Activated CD4-positive, alpha-beta T cell treated with anti-CD3 and anti-CD28 coated beads for 36 hours (primary cell): ENCODE data around the gene EZH1. TPM values are rescaled to one million over a fixed set of nuclear protein-coding genes. Genes with fewer than 3 reads are reported as not detected.

Experiments used
- ATAC-seq: fragments of 200-7000 bp; cut with Tn5 transposase; one replicate; pipeline ENCODE4 v1.10.0; 2021; ENCODE audit warnings: mild to moderate bottlenecking, moderate library complexity
- CTCF ChIA-PET: fragments of 350-600 bp; sonication (Branson Sonifier 250); formaldehyde crosslinking; loops from one replicate; lab custom pipeline; 2021; ENCODE audit warnings: antibody characterized with exemption; lab: Charles Lee
- POLR2A ChIA-PET: fragments of 350-600 bp; sonication (Branson Sonifier 250); formaldehyde crosslinking; loops from one replicate; lab custom pipeline; 2021; ENCODE audit warnings: antibody characterized with exemption, inconsistent platforms; lab: Charles Lee
- DNase-seq: peaks from one replicate; pipeline ENCODE4 v3.0.0-alpha.2; 2020
- H3K27ac Mint-ChIP-seq: one replicate; pipeline ENCODE4 v1.8.0; 2021; ENCODE audit warnings: mixed read lengths
- H3K27me3 Mint-ChIP-seq: one replicate; pipeline ENCODE4 v1.8.0; 2021; ENCODE audit warnings: mixed read lengths
- H3K36me3 Mint-ChIP-seq: one replicate; pipeline ENCODE4 v1.8.0; 2021; ENCODE audit warnings: low read depth, mixed read lengths
- H3K4me1 Mint-ChIP-seq: one replicate; pipeline ENCODE4 v1.8.0; 2021; ENCODE audit warnings: mixed read lengths
- H3K4me3 Mint-ChIP-seq: one replicate; pipeline ENCODE4 v1.8.0; 2021; ENCODE audit warnings: mild to moderate bottlenecking, moderate library complexity, mixed read lengths
- H3K9me3 Mint-ChIP-seq: one replicate; pipeline ENCODE4 v1.8.0; 2021; ENCODE audit warnings: low read depth, mixed read lengths
- intact Hi-C, 2 experiments: fragments of 100-400 bp; cut with DNase I in 1 of 2; cut with micrococcal nuclease in 1 of 2; formaldehyde crosslinking; loops; one replicate each; pipeline versions ENCODE4 v1.14.2 to v1.15.1; 2022 to 2024; cut with DNase I, micrococcal nuclease
- total RNA-seq, 2 experiments: library from RNA; stranded (reverse); gene quantifications; one replicate each; pipeline ENCODE4 v1.2.3, GENCODE V29; 2021

EZH1 gene
- total RNA-seq, 2 experiments from 2014 or later: 28.6 to 29.5 TPM

DNA sequence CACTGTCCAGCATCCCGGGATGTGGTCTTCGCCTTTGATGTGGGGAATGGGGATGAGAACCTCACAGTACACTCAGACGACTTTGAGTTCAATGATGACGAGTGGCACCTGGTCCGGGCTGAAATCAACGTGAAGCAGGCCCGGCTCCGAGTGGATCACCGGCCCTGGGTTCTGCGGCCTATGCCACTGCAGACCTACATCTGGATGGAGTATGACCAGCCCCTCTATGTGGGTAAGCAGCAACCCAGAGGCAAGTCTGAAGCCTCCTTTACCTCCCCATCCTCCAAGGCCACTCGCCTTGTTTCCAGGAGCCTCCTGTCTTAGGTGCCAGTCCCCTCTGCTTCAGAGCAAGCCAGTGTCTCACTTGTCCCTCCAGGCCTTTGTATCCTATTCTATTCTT is 52.4 kb downstream of the EZH1 start:
- POLR2A ChIA-PET: no interaction called here
- Mint-ChIP-seq H3K36me3 (no peaks in the 10 kb centered on the region), H3K27me3 (no peaks in the 10 kb centered on the region), H3K4me1 (no peaks in the 10 kb centered on the region), H3K27ac (no peak overlapping the region), H3K9me3 (no peaks in the 10 kb centered on the region), H3K4me3 (no peak overlapping the region)
- no peak for DNase-seq
- CTCF ChIA-PET: interaction anchor here (1.8 kb wide), 1 partner anchor 9 kb away, joined by 5 read pairs; no protein-coding TSS in a partner anchor
- intact Hi-C loops: no loop called here
- ATAC-seq: no peak

- Mint-ChIP-seq H3K4me3 (no peak overlapping the region), H3K4me1 (no peaks in the 10 kb centered on the region), H3K36me3 (no peaks in the 10 kb centered on the region), H3K9me3 (no peaks in the 10 kb centered on the region), H3K27me3 (no peaks in the 10 kb centered on the region), H3K27ac (no peak overlapping the region)
- CTCF ChIA-PET: no interaction called here
- DNase-seq: no peak
- ATAC-seq: no peak
- POLR2A ChIA-PET: no interaction called here
- intact Hi-C loops: no loop called here
Observed at GRCh38 chr17:42691021-42691545, 53.8 kb downstream of the EZH1 start.

DNA sequence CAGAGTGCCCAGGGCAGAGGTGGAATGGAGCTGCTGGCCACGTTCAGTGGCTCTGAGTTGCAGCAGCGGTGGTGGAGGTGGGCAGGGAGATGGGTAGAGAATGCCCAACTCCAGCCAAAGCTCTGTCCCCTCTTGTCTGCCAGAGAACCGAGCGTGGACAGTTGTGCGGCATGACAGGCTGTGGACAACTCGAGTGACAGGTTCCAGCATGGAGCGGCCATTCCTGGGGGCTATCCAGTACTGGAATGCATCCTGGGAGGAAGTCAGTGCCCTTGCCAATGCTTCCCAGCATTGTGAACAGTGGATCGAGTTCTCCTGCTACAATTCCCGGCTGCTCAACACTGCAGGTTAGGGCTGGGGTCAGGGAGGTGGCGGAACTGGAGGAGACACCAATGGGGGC is 54.2 kb downstream of the EZH1 start:
- ATAC-seq (no peak), DNase-seq (no peak)
- intact Hi-C loops: no loop called here
- no peaks in the 10 kb centered on the region for H3K36me3 Mint-ChIP-seq
- POLR2A ChIA-PET: no interaction called here
- CTCF ChIA-PET: no interaction called here
- no peaks in the 10 kb centered on the region for H3K4me1 Mint-ChIP-seq
- H3K9me3 Mint-ChIP-seq: no peaks in the 10 kb centered on the region
- no peak overlapping the region for H3K4me3 Mint-ChIP-seq
- H3K27ac Mint-ChIP-seq: no peak overlapping the region
- H3K27me3 Mint-ChIP-seq: no peaks in the 10 kb centered on the region

- no peak for ATAC-seq
Observed at GRCh38 chr17:42687707-42688320, 57.0 kb downstream of the EZH1 start.

DNA sequence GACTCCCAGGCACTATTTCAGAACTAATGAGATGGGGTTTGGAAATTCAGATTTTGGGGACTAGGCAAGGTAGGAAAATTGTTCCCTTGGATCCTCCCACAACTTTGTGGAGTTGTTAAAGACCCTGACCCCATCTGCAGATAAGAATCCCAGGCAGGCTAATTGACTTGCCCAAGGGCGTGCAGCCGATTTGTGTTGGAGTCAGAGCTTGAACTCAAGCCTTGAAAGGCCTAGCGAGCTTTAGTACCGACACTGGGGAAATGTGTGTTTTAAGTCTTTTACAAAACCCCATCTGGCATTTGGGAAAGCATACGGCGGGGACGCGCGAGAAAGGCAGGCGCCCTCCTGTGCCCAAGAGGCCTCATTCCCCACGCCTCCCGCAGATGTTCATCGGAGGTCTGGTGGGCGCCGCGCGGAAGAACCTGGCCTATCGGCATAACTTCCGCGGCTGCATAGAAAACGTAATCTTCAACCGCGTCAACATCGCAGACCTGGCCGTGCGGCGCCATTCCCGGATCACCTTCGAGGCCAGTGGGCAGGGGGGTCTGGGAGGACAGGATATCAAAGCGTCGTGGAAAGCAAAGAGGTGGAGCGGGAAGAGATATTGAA is 58.2 kb downstream of the EZH1 start:
- ATAC-seq: no peak
- ChIA-PET CTCF (interaction anchor here (0.7 kb wide), 1 partner anchor 38 kb away, joined by 3 read pairs; no protein-coding TSS in a partner anchor), POLR2A (interaction anchor here (0.6 kb wide), 1 partner anchor 498 kb away, joined by 5 read pairs; no protein-coding TSS in a partner anchor)
- Mint-ChIP-seq H3K27me3 (peaks cover 32% of the 10 kb centered on the region), H3K27ac (no peak overlapping the region), H3K36me3 (peaks cover 2% of the 10 kb centered on the region), H3K9me3 (no peaks in the 10 kb centered on the region), H3K4me1 (peaks cover 17% of the 10 kb centered on the region), H3K4me3 (no peak overlapping the region)
- intact Hi-C loops: no loop called here
- DNase-seq: no peak

More at GRCh38 chr17:42687707-42688320, 57.0 kb downstream of the EZH1 start:
- Mint-ChIP-seq H3K9me3 (no peaks in the 10 kb centered on the region), H3K27me3 (peaks cover 22% of the 10 kb centered on the region), H3K27ac (no peak overlapping the region), H3K4me3 (no peak overlapping the region), H3K4me1 (peaks cover 7% of the 10 kb centered on the region), H3K36me3 (peaks cover 2% of the 10 kb centered on the region)
- ChIA-PET POLR2A (no interaction called here), CTCF (no interaction called here)
- no peak for DNase-seq
- intact Hi-C loops: no loop called here

DNA sequence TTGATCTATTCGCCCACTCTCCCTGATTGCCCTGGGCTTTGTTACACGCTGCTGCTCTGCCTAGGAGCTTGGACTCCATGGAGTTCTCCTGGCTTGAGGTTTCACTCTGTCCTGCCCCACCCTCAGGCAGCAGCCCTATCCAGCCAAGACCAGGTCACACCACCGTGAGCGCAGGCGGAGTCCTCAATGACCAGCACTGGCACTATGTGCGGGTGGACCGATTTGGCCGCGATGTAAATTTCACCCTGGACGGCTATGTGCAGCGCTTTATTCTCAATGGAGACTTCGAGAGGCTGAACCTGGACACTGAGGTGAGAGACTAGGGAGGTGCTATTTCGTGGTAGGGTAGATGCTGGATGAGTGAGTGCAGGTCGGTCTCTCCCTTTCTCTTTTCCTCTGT is 59.0 kb downstream of the EZH1 start:
- ATAC-seq: no peak

DNA sequence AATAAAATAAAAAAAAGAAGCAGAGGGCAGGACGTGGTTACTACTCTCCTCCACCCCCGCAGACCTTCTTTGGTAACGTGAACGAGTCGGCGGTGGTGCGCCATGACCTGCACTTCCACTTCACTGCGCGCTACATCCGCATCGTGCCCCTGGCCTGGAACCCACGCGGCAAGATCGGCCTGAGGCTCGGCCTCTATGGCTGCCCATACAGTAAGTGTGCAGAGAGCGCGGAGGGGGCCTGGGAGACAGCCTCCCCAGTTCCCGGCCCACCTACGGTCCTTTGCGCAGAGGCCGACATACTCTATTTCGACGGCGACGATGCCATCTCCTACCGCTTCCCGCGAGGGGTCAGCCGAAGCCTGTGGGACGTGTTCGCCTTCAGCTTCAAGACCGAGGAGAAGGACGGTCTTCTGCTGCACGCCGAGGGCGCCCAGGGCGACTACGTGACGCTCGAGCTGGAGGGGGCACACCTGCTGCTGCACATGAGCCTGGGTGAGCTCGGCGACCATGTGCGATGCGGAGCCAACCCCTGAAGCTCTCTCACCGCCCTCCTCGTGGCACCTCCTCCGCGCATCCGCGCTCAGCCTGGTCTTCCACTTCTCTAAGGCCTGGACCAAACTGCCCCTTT is 59.8 kb downstream of the EZH1 start:
- intact Hi-C loops: no loop called here
- DNase-seq (no peak), ATAC-seq (no peak)
- Mint-ChIP-seq H3K27me3 (peaks cover 40% of the 10 kb centered on the region), H3K27ac (no peak overlapping the region), H3K36me3 (peaks cover 4% of the 10 kb centered on the region), H3K9me3 (no peaks in the 10 kb centered on the region), H3K4me3 (no peak overlapping the region), H3K4me1 (peaks cover 26% of the 10 kb centered on the region)
- ChIA-PET CTCF (interaction anchor here (1.2 to 1.3 kb wide), 2 partner anchors 13 to 23 kb away, joined by 4 read pairs; no protein-coding TSS in a partner anchor), POLR2A (no interaction called here)

More for the DNA sequence above, 59.0 kb downstream of the EZH1 start:
- CTCF ChIA-PET: interaction anchor here (1.3 kb wide), 1 partner anchor 13 kb away, joined by 4 read pairs; no protein-coding TSS in a partner anchor
- intact Hi-C loops: no loop called here
- H3K9me3 Mint-ChIP-seq: no peaks in the 10 kb centered on the region
- H3K4me3 Mint-ChIP-seq: no peak overlapping the region
- no peak overlapping the region for H3K27ac Mint-ChIP-seq
- H3K36me3 Mint-ChIP-seq: peaks cover 4% of the 10 kb centered on the region
- DNase-seq: no peak
- H3K4me1 Mint-ChIP-seq: peaks cover 22% of the 10 kb centered on the region
- peaks cover 37% of the 10 kb centered on the region for H3K27me3 Mint-ChIP-seq
- POLR2A ChIA-PET: no interaction called here

- ChIA-PET CTCF (interaction anchor here (0.6 to 1.8 kb wide), 9 partner anchors 9 to 246 kb away, joined by 3 to 9 read pairs (median 4); partner anchors contain the start of gene PSMC3IP), POLR2A (interaction anchor here (0.6 to 1.0 kb wide), 3 partner anchors 12 to 625 kb away, joined by 3 to 6 read pairs (median 3); no protein-coding TSS in a partner anchor)
- H3K36me3 Mint-ChIP-seq: peaks cover 4% of the 10 kb centered on the region
- intact Hi-C loops: no loop called here
- peaks cover 42% of the 10 kb centered on the region for H3K27me3 Mint-ChIP-seq
- ATAC-seq (no peak), DNase-seq (peak; percentile 36)
- peak overlapping the region; percentile 22 for H3K4me3 Mint-ChIP-seq
- no peak overlapping the region for H3K27ac Mint-ChIP-seq
- H3K9me3 Mint-ChIP-seq: no peaks in the 10 kb centered on the region
- H3K4me1 Mint-ChIP-seq: peaks cover 39% of the 10 kb centered on the region
Observed at GRCh38 chr17:42683407-42684034, 61.3 kb downstream of the EZH1 start.

GRCh38 chr17:42682722-42683403 is 62.0 kb downstream of the EZH1 start:
- H3K27me3 Mint-ChIP-seq: peaks cover 42% of the 10 kb centered on the region
- ChIA-PET POLR2A (interaction anchor here (0.6 to 1.1 kb wide), 2 partner anchors 74 to 625 kb away, joined by 4 to 6 read pairs; partner anchors contain the start of gene RETREG3), CTCF (interaction anchor here (0.6 to 1.8 kb wide), 6 partner anchors 8 to 246 kb away, joined by 3 to 9 read pairs (median 4); partner anchors contain the start of gene PSMC3IP)
- peaks cover 4% of the 10 kb centered on the region for H3K36me3 Mint-ChIP-seq
- no peaks in the 10 kb centered on the region for H3K9me3 Mint-ChIP-seq
- peaks cover 43% of the 10 kb centered on the region for H3K4me1 Mint-ChIP-seq
- DNase-seq (peak; percentile 62), ATAC-seq (peak; percentile 16)
- H3K4me3 Mint-ChIP-seq: peak overlapping the region; percentile 53
- intact Hi-C loops: no loop called here
- H3K27ac Mint-ChIP-seq: no peak overlapping the region

- peak within 1 kb of the TSS; percentile 53 for H3K4me3 Mint-ChIP-seq
- H3K36me3 Mint-ChIP-seq: peaks cover 4% of the 10 kb centered on the region
- intact Hi-C loops: no loop called here
- ATAC-seq: no peak
- CTCF ChIA-PET: interaction anchor here (1.2 to 1.8 kb wide), 3 partner anchors 11 to 247 kb away, joined by 3 to 6 read pairs (median 5); no protein-coding TSS in a partner anchor
- H3K27me3 Mint-ChIP-seq: peaks cover 42% of the 10 kb centered on the region
- H3K27ac Mint-ChIP-seq: peak within 1 kb of the TSS; percentile 4
- POLR2A ChIA-PET: interaction anchor here (1.1 kb wide), 1 partner anchor 73 kb away, joined by 4 read pairs; the partner anchor contains the start of gene RETREG3
- peak; percentile 51 for DNase-seq
- H3K4me1 Mint-ChIP-seq: peaks cover 49% of the 10 kb centered on the region
- H3K9me3 Mint-ChIP-seq: no peaks in the 10 kb centered on the region
Observed at GRCh38 chr17:42681976-42682721, 62.7 kb downstream of the EZH1 start, which contains the start of gene CNTNAP1. CNTNAP1 (plus strand) TSS chr17:42682531; CDS start chr17:42682830, 299 bp downstream.
